HUES64 (cell line): ENCODE results near the gene INTS11.

Experiments
- H3K27ac ChIP-seq: 2 replicates; pipeline ENCODE4 v1.7.0; 2013; ENCODE audit warnings: low read depth, low read length, inconsistent platforms
- H3K27me3 ChIP-seq: 2 replicates; pipeline ENCODE4 v1.6.1; 2013; ENCODE audit warnings: mild to moderate bottlenecking, low read length; ENCODE audit not compliant: insufficient read depth
- H3K36me3 ChIP-seq: 2 replicates; pipeline ENCODE4 v1.6.1; 2013; ENCODE audit warnings: mild to moderate bottlenecking, low read length; ENCODE audit not compliant: insufficient read depth
- H3K4me1 ChIP-seq: 2 replicates; pipeline ENCODE4 v1.6.1; 2013; ENCODE audit warnings: mild to moderate bottlenecking, low read length, moderate library complexity; ENCODE audit not compliant: insufficient read depth
- H3K4me3 ChIP-seq: 2 replicates; pipeline ENCODE4 v1.5.1; 2013; ENCODE audit warnings: mild to moderate bottlenecking, low read length, moderate library complexity
- H3K9ac ChIP-seq: 2 replicates; pipeline ENCODE4 v1.6.1; 2013; ENCODE audit warnings: mild to moderate bottlenecking, low read depth, low read length
- H3K9me3 ChIP-seq: 2 replicates; pipeline ENCODE4 v1.6.1; 2013; ENCODE audit warnings: low read depth, low read length; ENCODE audit not compliant: insufficient read depth
- WGBS: fragments of 150-250, 120-280 bp; methylation state at CpG from one replicate; pipeline ENCODE4 v1.1.7; 2013; ENCODE audit warnings: missing lambda C conversion rate; 5-methylcytosine and 5-hydroxymethylcytosine counted together

INTS11 gene

DNA sequence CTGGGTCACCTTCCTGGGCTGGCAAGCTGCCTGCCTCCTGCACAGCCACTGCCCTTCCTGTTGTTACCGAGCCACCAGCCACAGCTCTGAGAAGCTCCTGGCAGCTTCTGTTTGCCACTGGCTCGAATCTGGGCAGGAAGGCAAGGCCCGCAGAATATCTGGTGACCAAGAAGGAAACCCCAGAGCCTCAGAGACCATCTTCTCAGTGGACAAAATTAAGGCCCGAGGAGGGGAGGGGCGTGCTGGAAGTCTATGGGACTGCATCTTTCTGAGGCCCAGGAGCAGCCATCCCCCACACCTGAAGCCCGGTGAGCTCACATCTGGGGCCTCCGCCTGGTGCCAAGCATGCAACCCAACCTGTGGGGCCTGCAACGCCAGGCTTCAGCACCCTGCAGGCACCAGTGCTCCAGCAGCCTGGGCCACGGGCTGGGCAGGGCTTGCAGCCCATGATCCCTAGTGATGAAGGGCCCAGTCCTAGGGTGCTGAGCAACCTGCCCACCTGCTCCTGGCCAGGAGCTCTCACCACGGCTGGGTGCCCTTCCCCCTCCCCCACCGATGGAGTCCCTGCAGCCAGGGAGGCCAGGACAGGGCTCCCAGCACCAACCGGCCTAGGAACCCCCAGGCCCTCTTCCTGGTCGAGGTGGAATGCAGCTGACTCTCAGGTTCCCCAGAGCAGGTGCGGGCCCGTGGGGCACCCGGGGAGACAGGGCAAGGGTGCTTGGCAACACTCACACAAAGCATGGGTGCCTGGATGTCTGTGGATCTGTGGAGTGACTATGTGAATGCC, 1.0 kb upstream of the INTS11 start:
- Histone ChIP-seq H3K4me3 (peak overlapping the region; percentile 99), H3K4me1 (peaks cover 5% of the 10 kb centered on the region; the same call in 1 of the 2 replicates)
- WGBS, result 85% methylated on average over 16 of the region's 16 CpGs

GRCh38 chr1:1324084-1324523, 356 bp downstream of the INTS11 start:
- Histone ChIP-seq H3K9ac (peak overlapping the region; percentile 93), H3K4me3 (peak overlapping the region; percentile 99), H3K9me3 (no peaks in the 10 kb centered on the region), H3K36me3 (peaks cover 12% of the 10 kb centered on the region), H3K4me1 (peaks cover 5% of the 10 kb centered on the region; the same call in 1 of the 2 replicates), H3K27me3 (no peaks in the 10 kb centered on the region), H3K27ac (peak overlapping the region; percentile 67; the same call in 1 of the 2 replicates)
- under 1% methylated on average over 40 of the region's 41 CpGs for WGBS

More for the DNA sequence above, 1.0 kb upstream of the INTS11 start:
- peak overlapping the region; percentile 84 for H3K9ac ChIP-seq
- H3K27ac ChIP-seq, result peak overlapping the region; percentile 62
- H3K36me3 ChIP-seq, result peaks cover 4% of the 10 kb centered on the region; the same call in 1 of the 2 replicates
- H3K9me3 ChIP-seq, result no peaks in the 10 kb centered on the region
- no peaks in the 10 kb centered on the region for H3K27me3 ChIP-seq

DNA sequence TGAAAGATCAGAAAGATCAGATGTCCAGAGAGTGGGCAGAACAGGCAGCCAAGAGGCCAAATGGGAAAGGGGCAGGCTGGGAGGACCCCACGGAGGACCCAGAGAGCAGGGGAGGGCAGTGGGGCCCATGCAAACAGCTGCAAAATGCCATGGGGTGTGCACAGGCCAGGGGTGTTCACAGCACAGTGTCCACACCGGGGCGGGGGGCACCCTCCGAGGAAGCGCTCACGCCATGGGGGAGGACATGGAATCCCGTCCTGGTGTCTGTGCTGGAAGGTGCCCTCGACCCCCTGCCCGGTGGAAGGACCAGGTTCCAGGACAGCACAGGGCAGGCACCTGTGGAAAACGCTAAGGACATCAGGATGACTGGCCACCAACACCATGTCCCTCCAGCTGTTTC, 1.5 kb downstream of the INTS11 start:
- H3K27me3 ChIP-seq, result no peaks in the 10 kb centered on the region
- no peak overlapping the region for H3K27ac ChIP-seq
- WGBS, result 94% methylated on average over 10 of the region's 10 CpGs
- H3K36me3 ChIP-seq, result peaks cover 23% of the 10 kb centered on the region
- no peak overlapping the region for H3K4me3 ChIP-seq
- H3K9ac ChIP-seq, result no peak overlapping the region
- H3K9me3 ChIP-seq, result no peaks in the 10 kb centered on the region
- peaks cover 10% of the 10 kb centered on the region; the same call in 1 of the 2 replicates for H3K4me1 ChIP-seq

DNA sequence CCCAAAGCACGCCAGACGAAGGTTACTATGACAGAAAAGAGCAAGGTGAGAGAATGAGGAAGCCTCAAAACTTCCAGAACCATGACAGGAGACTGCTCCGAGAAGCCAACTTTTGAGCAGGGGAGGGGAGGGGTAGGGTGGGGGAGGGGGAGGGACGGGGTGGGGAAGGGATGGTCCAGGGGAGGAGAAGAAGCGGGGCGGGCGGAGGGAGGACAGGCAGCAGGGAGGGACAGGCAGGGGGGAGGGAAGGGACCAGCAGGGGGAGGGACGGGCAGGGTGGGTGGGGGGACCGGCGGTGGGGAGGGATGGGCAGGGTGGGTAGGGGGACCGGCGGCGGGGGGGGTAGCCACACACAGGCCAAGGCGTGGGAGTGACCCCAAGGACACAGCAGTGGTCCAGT, 2.0 kb downstream of the INTS11 start:
- H3K36me3 ChIP-seq, result peaks cover 27% of the 10 kb centered on the region
- no peak overlapping the region for H3K27ac ChIP-seq

GRCh38 chr1:1321477-1321876, 3.0 kb downstream of the INTS11 start:
- H3K36me3 ChIP-seq, result peaks cover 30% of the 10 kb centered on the region

More for the DNA sequence above, 2.0 kb downstream of the INTS11 start:
- WGBS, result 88% methylated on average over 8 of the region's 14 CpGs
- no peak overlapping the region for H3K9ac ChIP-seq
- no peaks in the 10 kb centered on the region for H3K27me3 ChIP-seq
- H3K4me1 ChIP-seq, result peaks cover 10% of the 10 kb centered on the region; the same call in 1 of the 2 replicates
- no peaks in the 10 kb centered on the region for H3K9me3 ChIP-seq
- no peak overlapping the region for H3K4me3 ChIP-seq

DNA sequence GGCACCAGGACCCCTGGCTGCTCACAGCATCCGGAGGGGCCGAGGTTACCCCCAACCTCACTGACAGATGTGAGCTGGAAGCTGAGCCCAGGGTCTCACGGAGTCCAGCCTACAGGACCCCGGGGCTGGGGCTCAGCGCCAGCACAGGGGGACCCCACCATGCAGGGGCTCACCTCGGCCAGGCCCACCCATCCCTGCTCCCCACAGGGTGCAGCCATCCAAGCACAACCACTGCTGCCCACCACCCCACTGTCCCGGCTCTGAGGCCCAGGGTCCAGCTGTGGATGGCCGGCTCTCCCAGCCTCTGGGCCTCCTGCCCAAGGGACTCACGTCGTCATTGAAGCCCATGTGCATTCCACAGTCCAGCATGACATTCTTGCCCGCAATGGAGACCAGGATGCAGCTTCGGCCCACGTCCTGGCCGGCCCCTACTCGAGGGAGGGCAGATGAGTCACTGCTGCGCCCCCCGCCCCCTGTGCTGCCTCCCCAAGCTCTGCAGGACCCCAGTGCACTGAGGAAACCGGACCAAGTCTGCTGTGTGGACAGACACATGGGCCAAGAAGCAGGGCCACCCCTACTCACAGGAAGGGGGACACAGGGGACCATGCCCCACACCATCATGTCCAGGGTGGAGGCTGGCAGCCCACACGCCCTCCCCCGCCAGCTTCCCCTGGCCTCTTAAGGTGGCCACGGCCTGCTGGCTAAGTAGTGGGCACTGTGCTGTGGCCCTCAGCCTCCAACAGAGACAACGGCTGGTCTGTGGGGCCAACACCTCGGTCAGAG, 3.6 kb downstream of the INTS11 start:
- no peaks in the 10 kb centered on the region for H3K9me3 ChIP-seq
- no peak overlapping the region for H3K4me3 ChIP-seq
- H3K27me3 ChIP-seq, result no peaks in the 10 kb centered on the region
- 94% methylated on average over 23 of the region's 23 CpGs for WGBS
- H3K36me3 ChIP-seq, result peaks cover 30% of the 10 kb centered on the region
- H3K27ac ChIP-seq, result no peak overlapping the region
- H3K4me1 ChIP-seq, result peaks cover 11% of the 10 kb centered on the region
- H3K9ac ChIP-seq, result no peak overlapping the region

More at GRCh38 chr1:1321477-1321876, 3.0 kb downstream of the INTS11 start:
- no peak overlapping the region for H3K4me3 ChIP-seq
- no peak overlapping the region for H3K27ac ChIP-seq
- no peak overlapping the region for H3K9ac ChIP-seq
- H3K9me3 ChIP-seq, result no peaks in the 10 kb centered on the region
- 90% methylated on average over 8 of the region's 8 CpGs for WGBS
- H3K4me1 ChIP-seq, result peaks cover 10% of the 10 kb centered on the region; the same call in 1 of the 2 replicates
- no peaks in the 10 kb centered on the region for H3K27me3 ChIP-seq

GRCh38 chr1:1319646-1319941, 4.9 kb downstream of the INTS11 start:
- H3K36me3 ChIP-seq, result peaks cover 33% of the 10 kb centered on the region
- no peak overlapping the region for H3K27ac ChIP-seq
- H3K9me3 ChIP-seq, result no peaks in the 10 kb centered on the region
- no peaks in the 10 kb centered on the region for H3K27me3 ChIP-seq
- peaks cover 11% of the 10 kb centered on the region for H3K4me1 ChIP-seq
- H3K9ac ChIP-seq, result no peak overlapping the region
- H3K4me3 ChIP-seq, result no peak overlapping the region
- WGBS, result 95% methylated on average over 13 of the region's 13 CpGs

DNA sequence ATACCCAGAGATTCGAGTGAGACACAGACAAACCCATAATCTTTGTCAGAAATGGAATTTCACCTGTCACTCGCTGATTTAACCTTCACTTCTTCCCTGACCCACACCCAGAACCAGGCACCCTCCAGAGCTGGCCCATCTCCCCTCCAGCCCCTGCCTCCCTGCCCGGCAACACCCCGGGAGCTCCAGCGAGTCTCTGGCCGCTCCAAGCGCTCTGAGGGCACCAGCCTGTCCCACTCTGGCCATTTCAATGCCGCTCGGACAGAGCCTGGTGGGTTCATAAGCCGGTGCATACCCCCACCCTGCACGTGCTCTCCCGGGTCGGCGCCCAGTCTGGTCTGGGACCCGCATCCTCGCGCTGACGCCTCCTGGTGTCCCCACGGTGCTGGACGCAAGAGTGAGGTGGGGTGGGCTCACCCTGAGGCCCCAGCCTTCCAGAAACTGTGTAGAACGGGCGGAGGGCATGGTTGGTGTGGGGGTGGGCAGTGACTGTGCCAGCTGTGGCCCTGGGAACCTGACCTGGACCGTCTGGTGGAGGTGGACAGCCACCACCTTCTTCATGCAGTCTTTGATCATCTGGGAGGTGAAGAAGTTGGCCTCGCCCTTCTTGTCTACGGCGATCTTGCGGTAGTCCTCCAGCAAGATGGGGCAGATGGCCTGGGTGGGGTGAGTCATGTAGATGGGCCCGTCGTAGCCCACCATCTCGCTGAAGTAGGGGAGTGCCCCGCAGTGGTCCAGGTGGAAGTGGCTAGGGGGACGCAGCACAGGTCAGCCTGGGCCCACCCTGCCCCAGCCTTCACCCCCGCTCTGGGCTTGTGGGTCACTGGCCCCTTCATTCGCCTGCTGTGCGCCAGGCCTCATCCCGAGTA, 5.4 kb downstream of the INTS11 start:
- H3K27ac ChIP-seq, result no peak overlapping the region
- no peaks in the 10 kb centered on the region for H3K27me3 ChIP-seq
- no peak overlapping the region for H3K9ac ChIP-seq
- WGBS, result 92% methylated on average over 36 of the region's 36 CpGs
- peaks cover 39% of the 10 kb centered on the region for H3K36me3 ChIP-seq
- peaks cover 11% of the 10 kb centered on the region for H3K4me1 ChIP-seq
- H3K9me3 ChIP-seq, result no peaks in the 10 kb centered on the region
- H3K4me3 ChIP-seq, result no peak overlapping the region

GRCh38 chr1:1318131-1318652, 6.3 kb downstream of the INTS11 start:
- 92% methylated on average over 9 of the region's 9 CpGs for WGBS
- H3K4me1 ChIP-seq, result peaks cover 11% of the 10 kb centered on the region
- no peak overlapping the region for H3K9ac ChIP-seq
- no peak overlapping the region for H3K4me3 ChIP-seq
- H3K27ac ChIP-seq, result no peak overlapping the region
- H3K27me3 ChIP-seq, result no peaks in the 10 kb centered on the region
- no peaks in the 10 kb centered on the region for H3K9me3 ChIP-seq
- peaks cover 47% of the 10 kb centered on the region for H3K36me3 ChIP-seq

- no peak overlapping the region for H3K9ac ChIP-seq
- H3K4me1 ChIP-seq, result peaks cover 11% of the 10 kb centered on the region
- H3K36me3 ChIP-seq, result peaks cover 55% of the 10 kb centered on the region
- no peaks in the 10 kb centered on the region for H3K27me3 ChIP-seq
- no peak overlapping the region for H3K27ac ChIP-seq
- WGBS, result 94% methylated on average over 6 of the region's 6 CpGs
- H3K9me3 ChIP-seq, result no peaks in the 10 kb centered on the region
- no peak overlapping the region for H3K4me3 ChIP-seq
Observed at GRCh38 chr1:1317420-1317819, 7.0 kb downstream of the INTS11 start.
